NOMO-1 treated with DMSO at 0.1 percent for 48 hours (cell line): ENCODE results near the gene RAB43.
"Not testable (repeated sequence)": the region's sequence is repeated elsewhere in the genome, so short reads cannot be mapped to it uniquely, and the experiment has no call there.

Experiments
- DNase-seq: peaks from one replicate; lab custom pipeline; 2025; ENCODE audit not compliant: unreplicated experiment; lab: John Stamatoyannopoulos, UW

The RAB43 gene

GRCh38 chr3:129100274-129100673 is 21.3 kb downstream of the RAB43 start:
- DNase-seq = no peak

DNA sequence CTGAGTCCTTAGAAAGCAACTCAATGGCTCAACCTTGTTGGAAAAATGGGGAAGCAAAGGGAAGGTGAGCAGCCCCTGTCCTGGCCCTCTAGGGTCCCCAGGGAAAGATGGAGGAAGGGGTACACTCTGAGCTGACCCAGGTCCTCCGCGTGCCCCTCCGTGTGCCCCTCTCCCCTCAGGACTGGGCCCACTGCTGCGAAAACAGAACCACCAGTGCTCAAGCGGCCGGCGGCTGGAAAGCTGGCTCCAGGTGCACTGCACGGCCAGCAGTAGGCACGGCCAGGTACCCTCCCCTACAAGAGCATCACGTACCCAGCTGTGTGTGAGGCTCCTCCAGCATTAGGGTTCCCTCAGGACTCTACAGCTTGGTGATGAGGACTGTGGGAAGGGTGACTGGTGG is 26.3 kb downstream of the RAB43 start:
- no peak for DNase-seq

GRCh38 chr3:129088312-129088711 is 33.3 kb downstream of the RAB43 start:
- DNase-seq = not testable (repeated sequence)

DNA sequence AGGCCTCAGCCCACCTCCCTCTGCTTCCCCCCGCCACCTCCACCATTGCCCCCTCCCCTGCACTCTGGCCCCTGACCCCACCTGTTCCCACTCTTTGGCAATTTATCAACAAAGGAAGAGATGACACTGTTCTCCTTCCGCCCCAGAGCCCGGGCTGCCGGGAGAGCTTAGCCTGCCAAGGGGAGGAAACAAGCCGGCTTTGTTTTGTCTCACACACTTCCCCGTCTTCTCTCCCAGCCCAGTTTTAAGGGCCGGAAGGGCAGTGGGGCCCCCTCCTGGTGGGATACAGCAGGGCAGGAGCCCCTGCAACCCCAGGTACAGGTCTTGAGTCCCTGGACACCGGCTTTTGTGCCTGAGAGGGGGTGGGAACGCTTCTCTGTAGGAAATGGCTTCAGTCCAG is 33.7 kb downstream of the RAB43 start:
- peak; percentile 41 for DNase-seq

GRCh38 chr3:129087138-129087702 is 34.4 kb downstream of the RAB43 start:
- no peak for DNase-seq

- DNase-seq = no peak
Measured at GRCh38 chr3:129085818-129086217, 35.8 kb downstream of the RAB43 start.

DNA sequence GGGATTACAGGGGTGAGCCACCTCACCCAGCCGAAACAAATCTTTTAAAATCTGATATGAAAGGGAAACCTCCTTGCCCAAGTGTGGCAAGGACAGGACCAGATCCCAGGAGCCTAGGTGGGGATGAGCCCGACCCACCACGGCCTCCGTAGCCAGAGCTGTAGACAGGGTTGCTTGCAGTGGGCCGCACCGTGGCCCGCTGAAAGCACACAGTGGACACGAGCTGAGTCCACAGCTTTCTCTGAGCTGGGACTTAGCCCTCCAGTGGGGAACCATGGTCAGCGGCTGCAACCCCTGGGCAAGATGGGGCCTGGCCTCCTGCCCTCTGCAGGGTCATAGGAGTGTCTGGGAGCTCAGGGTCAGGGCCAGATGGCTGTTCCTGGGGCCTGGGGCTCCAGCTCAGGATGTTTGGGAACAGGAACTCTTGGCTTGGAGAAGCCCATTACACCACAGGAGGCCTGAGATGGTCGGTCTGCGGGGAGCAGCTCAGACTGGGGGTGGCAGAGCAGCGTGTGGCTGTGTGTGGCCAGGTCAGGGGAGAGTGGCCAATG is 36.4 kb downstream of the RAB43 start:
- DNase-seq = no peak

- DNase-seq = no peak
Measured at GRCh38 chr3:129084501-129084900, 37.1 kb downstream of the RAB43 start.

- no peak for DNase-seq
Measured at GRCh38 chr3:129082026-129082425, 39.6 kb downstream of the RAB43 start.

- no peak for DNase-seq
Measured at GRCh38 chr3:129081503-129081902, 40.1 kb downstream of the RAB43 start.

DNA sequence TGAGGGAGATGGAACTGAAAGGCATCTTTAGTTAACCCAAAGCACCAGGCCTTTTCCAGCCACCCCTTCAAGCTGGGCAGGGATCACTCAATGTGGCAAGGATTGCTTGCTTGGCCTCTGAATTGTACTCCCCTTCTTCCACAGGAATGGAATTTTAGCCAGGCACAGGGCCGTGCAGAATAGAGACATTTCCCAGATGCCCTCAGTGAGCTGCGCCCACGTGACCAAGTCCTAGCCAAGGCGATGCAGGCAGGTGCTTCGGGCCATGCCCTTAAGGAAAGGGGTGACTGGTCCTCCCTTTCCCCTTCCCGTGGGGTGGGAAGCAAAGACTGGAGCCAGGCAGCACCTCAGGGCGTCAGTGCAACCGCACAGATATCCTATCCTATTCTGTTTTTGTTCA is 43.1 kb downstream of the RAB43 start:
- no peak for DNase-seq

GRCh38 chr3:129077222-129077621 is 44.4 kb downstream of the RAB43 start:
- DNase-seq = no peak

DNA sequence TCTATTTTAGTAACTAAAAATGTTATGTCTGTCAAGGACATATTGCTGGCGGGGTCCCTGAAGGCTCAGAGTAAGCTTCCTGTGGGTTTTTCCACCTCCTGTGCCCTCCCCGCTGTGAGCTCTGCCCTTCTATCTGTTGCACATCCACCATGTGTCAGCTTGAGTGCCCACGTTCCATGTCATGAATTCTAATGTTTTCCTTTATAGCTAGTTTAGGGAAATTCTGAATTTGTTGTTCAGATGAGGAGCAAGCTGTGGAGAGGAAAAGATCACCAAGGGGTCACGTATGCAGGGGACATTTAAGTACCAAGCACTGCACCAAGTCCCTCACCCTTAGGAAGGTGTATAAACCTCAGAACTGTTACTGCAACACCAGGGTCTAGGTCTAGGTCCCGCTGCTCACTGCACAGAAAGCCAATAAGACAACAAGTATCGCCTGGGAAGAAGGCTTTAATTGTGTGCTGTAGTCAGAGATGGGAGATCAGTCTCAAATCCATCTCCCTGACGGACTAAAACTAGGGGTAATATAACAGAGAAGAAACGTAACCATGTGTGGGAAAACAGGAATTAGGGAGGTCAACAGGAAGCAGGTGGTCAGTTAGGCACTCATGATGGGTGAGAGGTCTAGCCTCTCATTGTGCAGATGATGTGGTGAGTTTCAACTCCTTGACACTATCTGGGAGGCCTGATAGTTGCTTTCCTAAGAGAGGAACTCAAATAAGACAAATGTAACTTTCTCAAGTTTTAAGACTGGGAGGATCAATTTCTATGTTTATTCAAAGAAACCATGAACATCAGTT is 51.3 kb downstream of the RAB43 start:
- no peak for DNase-seq

DNA sequence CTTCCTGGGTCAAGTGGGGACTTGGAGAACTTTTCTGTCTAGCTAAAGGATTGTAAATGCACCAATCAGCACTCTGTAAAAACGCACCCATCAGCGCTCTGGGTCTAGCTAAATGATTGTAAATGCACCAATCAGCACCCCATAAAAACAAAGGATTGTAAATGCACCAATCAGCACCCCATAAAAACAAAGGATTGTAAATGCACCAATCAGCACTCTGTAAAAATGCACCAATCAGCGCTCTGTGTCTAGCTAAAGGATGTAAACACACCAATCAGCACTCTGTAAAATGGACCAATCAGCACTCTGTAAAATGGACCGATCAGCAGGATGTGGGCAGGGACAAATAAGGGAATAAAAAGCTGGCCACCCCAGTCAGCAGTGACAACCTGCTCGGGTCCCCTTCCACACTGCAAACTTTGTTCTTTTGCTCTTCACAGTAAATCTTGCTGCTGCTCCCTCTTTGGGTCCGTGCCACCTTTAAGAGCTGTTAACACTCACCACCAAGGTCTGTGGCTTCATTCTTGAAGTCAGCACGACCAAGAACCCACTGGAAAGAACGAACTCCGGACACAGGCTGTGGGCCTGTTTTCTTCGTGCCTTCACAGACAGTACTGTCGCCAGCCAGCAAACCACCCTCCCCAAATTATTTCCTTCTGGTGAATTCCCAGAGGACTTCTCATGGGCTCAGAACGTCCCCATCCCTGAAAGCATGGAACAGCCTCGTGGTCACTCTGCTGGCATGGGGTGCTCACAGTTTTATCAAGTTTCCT is 52.1 kb downstream of the RAB43 start:
- DNase-seq = not testable (repeated sequence)

DNA sequence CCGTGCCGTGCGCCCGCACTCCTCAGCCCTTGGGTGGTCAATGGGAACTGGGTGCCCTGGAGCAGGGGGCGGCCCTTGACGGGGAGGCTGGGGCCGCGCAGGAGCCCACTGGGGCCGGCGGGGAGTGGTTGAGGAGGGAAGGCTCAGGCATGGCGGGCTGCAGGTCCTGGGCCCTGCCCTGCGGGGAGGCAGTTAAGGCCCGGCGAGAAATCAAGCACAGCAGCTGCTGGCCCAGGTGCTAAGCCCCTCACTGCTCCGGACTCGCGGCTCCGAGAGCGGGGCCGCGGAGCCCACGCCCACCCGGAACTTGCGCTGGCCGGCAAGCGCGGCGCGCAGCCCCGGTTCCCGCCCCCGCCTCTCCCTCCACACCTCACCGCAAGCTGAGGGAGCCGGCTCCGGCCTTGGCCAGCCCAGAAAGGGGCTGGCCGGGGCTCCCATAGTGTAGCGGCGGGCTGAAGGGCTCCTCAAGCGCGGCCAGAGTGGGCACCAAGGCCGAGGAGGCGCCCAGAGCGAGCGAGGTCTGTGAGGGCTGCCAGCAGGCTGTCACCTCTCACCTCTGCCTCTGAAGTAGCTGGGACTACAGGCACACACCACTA is 53.2 kb downstream of the RAB43 start:
- no peak for DNase-seq

DNA sequence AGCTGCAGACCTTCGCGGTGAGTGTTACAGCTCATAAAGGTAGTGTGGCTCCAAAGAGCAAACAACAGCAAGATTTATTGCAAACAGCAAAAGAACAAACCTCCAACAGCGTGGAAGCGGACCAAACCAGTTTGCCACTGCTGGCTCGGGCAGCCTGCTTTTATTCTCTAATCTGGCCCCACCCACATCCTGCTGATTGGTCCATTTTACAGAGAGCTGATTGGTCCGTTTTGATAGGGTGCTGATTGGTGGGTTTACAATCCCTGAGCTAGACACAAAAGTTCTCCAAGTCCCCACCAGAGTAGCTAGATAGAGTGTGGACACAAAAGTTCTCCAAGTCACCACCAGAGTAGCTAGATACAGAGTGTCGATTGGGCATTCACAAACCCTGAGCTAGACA is 53.9 kb downstream of the RAB43 start:
- not testable (repeated sequence) for DNase-seq

- no peak for DNase-seq
Measured at GRCh38 chr3:129065720-129066073, 55.9 kb downstream of the RAB43 start.

- DNase-seq = no peak
Measured at GRCh38 chr3:129065016-129065719, 56.4 kb downstream of the RAB43 start.

- DNase-seq = no peak
Measured at GRCh38 chr3:129063841-129064482, 57.6 kb downstream of the RAB43 start.

DNA sequence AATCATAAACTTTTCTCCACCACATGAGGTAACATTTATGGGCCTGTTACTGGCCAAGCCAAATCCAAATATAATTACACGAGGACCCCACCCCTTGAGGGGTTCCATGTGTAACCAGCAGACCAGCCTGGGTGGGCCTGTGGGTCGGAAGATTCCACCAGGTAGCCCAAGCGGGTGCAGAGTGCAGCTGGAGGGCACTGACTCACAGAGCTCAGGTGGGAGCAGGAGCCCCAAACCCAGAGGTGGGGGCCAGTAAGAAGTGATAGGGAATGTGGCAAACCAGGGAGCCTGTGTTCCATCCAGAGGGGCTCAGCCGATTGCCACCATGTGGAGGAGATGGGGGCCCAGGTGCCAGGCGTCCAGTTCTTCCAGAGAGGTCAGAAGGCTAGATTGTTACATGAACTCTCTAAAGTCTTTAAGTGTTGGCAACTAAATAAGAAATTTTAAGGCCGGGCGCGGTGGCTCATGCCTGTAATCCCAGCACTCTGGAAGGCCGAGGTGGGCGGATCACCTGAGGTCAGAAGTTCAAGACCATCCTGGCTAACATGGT is 58.4 kb downstream of the RAB43 start:
- no peak for DNase-seq
